CD14-positive monocyte (primary cell): ENCODE measurements around the gene SCGB2A2. TPM values are rescaled to one million over a fixed set of nuclear protein-coding genes. Genes with fewer than 3 reads are reported as not detected.

Experiments used
- DNase-seq, 3 donors: peaks; one replicate each; pipeline ENCODE4 v3.0.0-alpha.2; 2011 to 2022
- H2AFZ ChIP-seq: 2 replicates; pipeline ENCODE4 v1.6.0; 2012; ENCODE audit warnings: mild to moderate bottlenecking, low read depth, low read length, inconsistent platforms; ENCODE audit not compliant: insufficient read depth, poor library complexity, severe bottlenecking
- H3K27ac ChIP-seq, 2 donors: 1 replicate in 1 of 2; 2 replicates in 1 of 2; pipeline ENCODE4 v1.5.1; 2012 to 2013; ENCODE audit warnings: low read length in 2 of 2, control low read depth in 1 of 2, inconsistent platforms in 1 of 2, low read depth in 1 of 2, mild to moderate bottlenecking in 1 of 2
- H3K27me3 ChIP-seq, 2 donors: one replicate each; pipeline versions ENCODE4 v1.6.0 to v1.6.1; 2011 to 2013; ENCODE audit warnings: low read length in 2 of 2; ENCODE audit not compliant: control insufficient read depth in 2 of 2, insufficient read depth in 2 of 2
- H3K36me3 ChIP-seq, 2 donors: replicated peaks in 1 of 2; 1 replicate in 1 of 2; 2 replicates in 1 of 2; pipeline versions ENCODE4 v1.5.1 to v1.6.1; 2012 to 2013; ENCODE audit warnings: low read length in 2 of 2, control low read depth in 1 of 2, inconsistent platforms in 1 of 2, mild to moderate bottlenecking in 1 of 2; ENCODE audit not compliant: insufficient read depth in 2 of 2, control insufficient read depth in 1 of 2
- H3K4me1 ChIP-seq, 2 donors: 1 replicate in 1 of 2; 2 replicates in 1 of 2; pipeline versions ENCODE4 v1.5.1 to v1.6.1; 2012 to 2013; ENCODE audit warnings: low read length in 2 of 2, control low read depth in 1 of 2, inconsistent platforms in 1 of 2, mild to moderate bottlenecking in 1 of 2, moderate library complexity in 1 of 2; ENCODE audit not compliant: insufficient read depth in 2 of 2, control insufficient read depth in 1 of 2
- H3K4me2 ChIP-seq: replicated peaks from 2 replicates; pipeline ENCODE3; 2012; ENCODE audit warnings: low read length, moderate library complexity, mild to moderate bottlenecking; ENCODE audit not compliant: poor library complexity, severe bottlenecking; ENCODE audit errors: extremely low read depth
- H3K4me3 ChIP-seq, 3 experiments: fragments of 200-600 bp in 1 of 3; sonication (generic) in 1 of 3; replicated peaks in 1 of 3; 1 replicate in 2 of 3; 2 replicates in 1 of 3; pipeline ENCODE4 v1.5.1; 2011 to 2013; ENCODE audit warnings: low read length in 3 of 3, mild to moderate bottlenecking in 3 of 3, control low read depth in 2 of 3, low read depth in 2 of 3, inconsistent platforms in 1 of 3, moderate library complexity in 1 of 3
- H3K79me2 ChIP-seq: 2 replicates; pipeline ENCODE4 v1.6.0; 2012; ENCODE audit warnings: mild to moderate bottlenecking, control low read depth, inconsistent platforms, low read length, moderate library complexity; ENCODE audit not compliant: insufficient read depth
- H3K9ac ChIP-seq: 2 replicates; pipeline ENCODE4 v1.6.0; 2017; ENCODE audit warnings: low read length, mild to moderate bottlenecking; ENCODE audit not compliant: insufficient read depth, poor library complexity, severe bottlenecking
- H3K9me3 ChIP-seq, 2 donors: replicated peaks in 1 of 2; 1 replicate in 1 of 2; 2 replicates in 1 of 2; pipeline versions ENCODE4 v1.5.1 to v1.6.1; 2012 to 2013; ENCODE audit warnings: low read length in 2 of 2, control low read depth in 1 of 2; ENCODE audit not compliant: control insufficient read depth in 1 of 2, insufficient read depth in 1 of 2
- H4K20me1 ChIP-seq: 2 replicates; pipeline ENCODE4 v1.6.0; 2012; ENCODE audit warnings: mild to moderate bottlenecking, low read length, control low read depth, moderate library complexity; ENCODE audit not compliant: insufficient read depth
- H3K27ac Mint-ChIP-seq, 7 donors: one replicate each; pipeline ENCODE4 v1.8.0; 2020; ENCODE audit warnings: mild to moderate bottlenecking in 7 of 7, mixed read lengths in 7 of 7, moderate library complexity in 6 of 7, inconsistent platforms in 2 of 7
- H3K27me3 Mint-ChIP-seq, 3 donors: one replicate each; pipeline ENCODE4 v1.8.0; 2021 to 2022; ENCODE audit warnings: low read depth in 3 of 3, mild to moderate bottlenecking in 3 of 3, mixed read lengths in 3 of 3, moderate library complexity in 3 of 3, inconsistent platforms in 1 of 3
- H3K36me3 Mint-ChIP-seq, 2 donors: one replicate each; pipeline ENCODE4 v1.8.0; 2020; ENCODE audit warnings: mixed read lengths in 2 of 2, inconsistent platforms in 1 of 2, mild to moderate bottlenecking in 1 of 2
- H3K4me1 Mint-ChIP-seq: one replicate; pipeline ENCODE4 v1.8.0; 2020; ENCODE audit warnings: mild to moderate bottlenecking, mixed read lengths
- H3K4me3 Mint-ChIP-seq, 2 donors: one replicate each; pipeline ENCODE4 v1.8.0; 2020; ENCODE audit warnings: mild to moderate bottlenecking in 2 of 2, mixed read lengths in 2 of 2, moderate library complexity in 1 of 2
- H3K9me3 Mint-ChIP-seq, 7 donors: one replicate each; pipeline ENCODE4 v1.8.0; 2020 to 2022; ENCODE audit warnings: mixed read lengths in 7 of 7, mild to moderate bottlenecking in 6 of 7, moderate library complexity in 6 of 7, inconsistent platforms in 2 of 7
- CTCF ChIP-seq: fragments of 200-600 bp; IDR thresholded peaks from one replicate; pipeline ENCODE4 v1.8.0; 2022; ENCODE audit warnings: antibody characterized with exemption, mild to moderate bottlenecking
- WGBS: methylation state at CpG from one replicate; pipeline ENCODE4 v1.1.5; 2013; ENCODE audit warnings: missing lambda C conversion rate; ENCODE audit not compliant: insufficient coverage; 5-methylcytosine and 5-hydroxymethylcytosine counted together
- intact Hi-C, 2 donors: fragments of 100-400 bp; cut with micrococcal nuclease; formaldehyde crosslinking; loops; one replicate each; pipeline versions ENCODE4 v1.15.0 to v1.15.1; 2023
- polyA plus RNA-seq, 3 donors: library from polyadenylated mRNA; depleted of rRNA in 1 of 3; unstranded in 2 of 3; stranded (reverse) in 1 of 3; fragments of 300-500 nt in 2 of 3; fragments of >200 nt in 1 of 3; fragmentation: Illumina TruSeq in 2 of 3; gene quantifications; 1 replicate in 2 of 3; 2 replicates in 1 of 3; pipeline ENCODE4 v1.2.3, GENCODE V29; 2012 to 2021

The SCGB2A2 gene
- polyA plus RNA-seq, 3 donors: not detected

- H3K4me1 Mint-ChIP-seq: no peaks in the 10 kb centered on the region
- peaks cover 9 to 14% (median 12%) of the 10 kb centered on the region in 3 donors for H3K27me3 Mint-ChIP-seq
- no peak for TF ChIP-seq CTCF
- H3K27ac ChIP-seq: no peak overlapping the region
- DNase-seq: no peak
- no peaks in the 10 kb centered on the region for H3K4me1 ChIP-seq
- no peak overlapping the region for H2AFZ ChIP-seq
- intact Hi-C loops: no loop called here
- H3K27ac Mint-ChIP-seq: no peak overlapping the region
- H3K4me3 ChIP-seq: no peak overlapping the region
- H4K20me1 ChIP-seq: no peaks in the 10 kb centered on the region
- no peak overlapping the region for H3K9ac ChIP-seq
- H3K27me3 ChIP-seq: peaks cover 5 to 6% of the 10 kb centered on the region in 2 donors
- no peaks in the 10 kb centered on the region for H3K36me3 ChIP-seq
- H3K4me3 Mint-ChIP-seq: no peak overlapping the region
- H3K4me2 ChIP-seq: no peak overlapping the region
- no peaks in the 10 kb centered on the region for H3K36me3 Mint-ChIP-seq
- no peaks in the 10 kb centered on the region for H3K9me3 ChIP-seq
- no peaks in the 10 kb centered on the region for H3K79me2 ChIP-seq
- H3K9me3 Mint-ChIP-seq: no peaks in the 10 kb centered on the region
- no CpG with 5 or more reads among the region's 1 CpG for WGBS
Observed at GRCh38 chr11:62264004-62264403, 6.0 kb upstream of the SCGB2A2 start.

GRCh38 chr11:62266558-62266957, 3.4 kb upstream of the SCGB2A2 start:
- no peak overlapping the region for H3K4me2 ChIP-seq
- H3K36me3 Mint-ChIP-seq: no peaks in the 10 kb centered on the region
- intact Hi-C loops: no loop called here

More at GRCh38 chr11:62266558-62266957, 3.4 kb upstream of the SCGB2A2 start:
- H3K9ac ChIP-seq: no peak overlapping the region
- Mint-ChIP-seq H3K4me3 (no peak overlapping the region), H3K27ac (no peak overlapping the region), H3K4me1 (no peaks in the 10 kb centered on the region), H3K9me3 (no peaks in the 10 kb centered on the region), H3K27me3 (peaks cover 5 to 14% (median 7%) of the 10 kb centered on the region in 3 donors)
- H3K9me3 ChIP-seq: no peaks in the 10 kb centered on the region
- no peaks in the 10 kb centered on the region for H3K79me2 ChIP-seq
- no peak overlapping the region for H3K27ac ChIP-seq
- H3K36me3 ChIP-seq: no peaks in the 10 kb centered on the region
- WGBS: 96% methylated on average over 4 of the region's 4 CpGs
- H2AFZ ChIP-seq: no peak overlapping the region
- H3K4me1 ChIP-seq: no peaks in the 10 kb centered on the region
- no peaks in the 10 kb centered on the region for H4K20me1 ChIP-seq
- TF ChIP-seq CTCF: no peak
- H3K27me3 ChIP-seq: peaks cover 5 to 8% of the 10 kb centered on the region in 2 donors
- DNase-seq: no peak
- H3K4me3 ChIP-seq: no peak overlapping the region
